Loucy (cell line): ENCODE data around the gene AGRN.
"Not testable (repeated sequence)": the region's sequence is repeated elsewhere in the genome, so short reads cannot be mapped to it uniquely, and the experiment has no call there.

ENCODE experiments used
- H2AFZ ChIP-seq: fragments of 200-600 bp; sonication (generic); 2 replicates; pipeline ENCODE4 v1.6.0; 2016; ENCODE audit warnings: antibody characterized with exemption, mild to moderate bottlenecking, low read length, moderate library complexity
- H3F3A ChIP-seq: fragments of 200-600 bp; 2 replicates; pipeline ENCODE4 v1.6.0; 2016; ENCODE audit warnings: antibody characterized with exemption, low read depth, mild to moderate bottlenecking
- H3K27me3 ChIP-seq: fragments of 200-600 bp; sonication (generic); 2 replicates; pipeline ENCODE4 v1.6.1; 2014; ENCODE audit warnings: low read length, mild to moderate bottlenecking; ENCODE audit not compliant: insufficient read depth, poor library complexity, severe bottlenecking
- H3K36me3 ChIP-seq: fragments of 200-600 bp; sonication (generic); 2 replicates; pipeline ENCODE4 v1.6.1; 2016; ENCODE audit warnings: low read length; ENCODE audit not compliant: insufficient read depth
- H3K4me1 ChIP-seq: fragments of 200-600 bp; sonication (generic); 2 replicates; pipeline ENCODE4 v1.5.1; 2014; ENCODE audit warnings: low read length, mild to moderate bottlenecking; ENCODE audit not compliant: insufficient read depth, poor library complexity, severe bottlenecking
- H3K4me2 ChIP-seq: fragments of 200-600 bp; sonication (generic); 2 replicates; pipeline ENCODE4 v1.6.0; 2014; ENCODE audit warnings: antibody characterized with exemption, low read length, low read depth, mild to moderate bottlenecking; ENCODE audit not compliant: poor library complexity, severe bottlenecking
- H3K4me3 ChIP-seq: fragments of 200-600 bp; sonication (generic); 2 replicates; pipeline ENCODE4 v1.5.1; 2014; ENCODE audit warnings: low read length, mild to moderate bottlenecking, mixed read lengths; ENCODE audit not compliant: poor library complexity, severe bottlenecking
- H3K79me2 ChIP-seq: fragments of 200-600 bp; sonication (generic); 2 replicates; pipeline ENCODE4 v1.6.1; 2014; ENCODE audit warnings: low read length; ENCODE audit not compliant: insufficient read depth
- H3K9ac ChIP-seq: fragments of 200-600 bp; sonication (generic); 2 replicates; pipeline ENCODE4 v1.6.0; 2014; ENCODE audit warnings: mild to moderate bottlenecking, low read depth, low read length, moderate library complexity; ENCODE audit not compliant: poor library complexity, severe bottlenecking
- H3K9me2 ChIP-seq: fragments of 200-600 bp; sonication (generic); replicated peaks from 2 replicates; pipeline ENCODE4 v1.6.1; 2016; ENCODE audit warnings: low read depth, low read length, mixed read lengths
- H3K9me3 ChIP-seq: fragments of 200-600 bp; sonication (generic); 2 replicates; pipeline ENCODE4 v1.6.1; 2014; ENCODE audit warnings: mild to moderate bottlenecking, antibody characterized with exemption, low read length, low read depth; ENCODE audit not compliant: insufficient read depth
- H4K20me1 ChIP-seq: fragments of 200-600 bp; sonication (generic); 2 replicates; pipeline ENCODE4 v1.6.0; 2014; ENCODE audit warnings: antibody characterized with exemption, low read length, mild to moderate bottlenecking; ENCODE audit not compliant: insufficient read depth, poor library complexity, severe bottlenecking
- EZH2phosphoT487 ChIP-seq: fragments of 200-600 bp; IDR thresholded peaks from 2 replicates; pipeline ENCODE4 v1.6.1; 2018; ENCODE audit warnings: antibody characterized with exemption, mild to moderate bottlenecking, moderate library complexity, borderline replicate concordance
- TF ChIP-seq, protein P1 (sequence below): fragments of 200-600 bp; sonication (generic); conservative IDR thresholded peaks from 2 replicates; pipeline ENCODE4 v1.5.1; 2014; ENCODE audit warnings: mild to moderate bottlenecking, antibody characterized with exemption, low read length

Gene AGRN

DNA sequence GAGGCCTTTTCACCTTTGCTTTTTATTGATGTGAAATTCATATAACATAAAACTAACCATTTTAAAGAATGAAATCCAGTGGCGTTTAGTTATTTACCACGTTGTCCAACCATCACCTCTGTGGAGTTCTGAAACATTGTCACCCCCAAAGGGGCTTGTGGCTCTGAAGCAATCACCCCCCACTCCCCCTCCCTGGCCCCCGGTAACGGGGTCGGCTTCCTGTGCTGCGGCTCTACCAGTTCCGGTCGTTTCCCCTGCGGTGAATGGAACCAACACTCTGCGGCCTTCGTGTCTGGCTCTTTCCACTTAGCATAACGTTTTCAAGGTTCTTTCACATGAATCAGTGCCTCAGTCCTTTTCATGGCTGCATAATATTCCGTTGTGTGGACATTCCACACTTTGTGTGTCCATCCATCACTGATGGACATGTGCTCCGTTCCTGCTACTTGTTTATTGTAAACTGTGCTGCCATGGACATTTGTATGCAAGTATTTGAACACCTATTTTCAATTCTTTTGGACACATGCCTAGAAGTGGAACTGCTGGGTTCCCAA lies 8.4 kb upstream of the AGRN start:
- H3K79me2 ChIP-seq: peaks cover 5% of the 10 kb centered on the region
- H4K20me1 ChIP-seq: no peaks in the 10 kb centered on the region
- peaks cover 30% of the 10 kb centered on the region for H3K4me1 ChIP-seq
- H3K27me3 ChIP-seq: no peaks in the 10 kb centered on the region
- no peak overlapping the region for H3K4me2 ChIP-seq
- no peak overlapping the region for H3K9ac ChIP-seq
- H3K4me3 ChIP-seq: no peak overlapping the region
- no peak for TF ChIP-seq EZH2phosphoT487
- no peaks in the 10 kb centered on the region for H3K9me2 ChIP-seq
- H2AFZ ChIP-seq: no peak overlapping the region
- H3K36me3 ChIP-seq: no peaks in the 10 kb centered on the region
- no peaks in the 10 kb centered on the region for H3F3A ChIP-seq
- no peaks in the 10 kb centered on the region for H3K9me3 ChIP-seq

DNA sequence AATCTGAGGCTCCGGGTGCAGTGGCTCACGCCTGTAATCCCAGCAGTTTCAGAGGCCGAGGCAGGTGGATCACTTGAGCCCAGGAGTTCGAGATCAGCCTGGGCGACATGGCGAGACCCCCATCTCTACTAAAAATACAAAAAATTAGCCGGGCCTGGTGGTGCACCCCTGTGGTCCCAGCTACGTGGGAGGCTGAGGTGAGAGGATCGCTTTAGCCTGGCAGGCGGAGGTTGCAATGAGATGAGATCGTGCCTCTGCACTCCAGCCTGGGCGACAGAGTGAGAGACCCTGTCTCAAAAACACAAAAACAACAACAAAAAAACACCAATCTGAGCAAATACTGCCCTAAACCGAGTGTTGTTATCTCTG lies 7.2 kb upstream of the AGRN start:
- Histone ChIP-seq H3K4me2 (peak overlapping the region; percentile 92), H2AFZ (peak overlapping the region; percentile 72), H3K4me3 (peak overlapping the region; percentile 77), H3K4me1 (peaks cover 27% of the 10 kb centered on the region), H3K9ac (peak overlapping the region; percentile 80)
- not testable (repeated sequence) for H3K27me3 ChIP-seq, H3K9me2 ChIP-seq, H3K9me3 ChIP-seq, H3F3A ChIP-seq, H4K20me1 ChIP-seq, H3K79me2 ChIP-seq, H3K36me3 ChIP-seq

DNA sequence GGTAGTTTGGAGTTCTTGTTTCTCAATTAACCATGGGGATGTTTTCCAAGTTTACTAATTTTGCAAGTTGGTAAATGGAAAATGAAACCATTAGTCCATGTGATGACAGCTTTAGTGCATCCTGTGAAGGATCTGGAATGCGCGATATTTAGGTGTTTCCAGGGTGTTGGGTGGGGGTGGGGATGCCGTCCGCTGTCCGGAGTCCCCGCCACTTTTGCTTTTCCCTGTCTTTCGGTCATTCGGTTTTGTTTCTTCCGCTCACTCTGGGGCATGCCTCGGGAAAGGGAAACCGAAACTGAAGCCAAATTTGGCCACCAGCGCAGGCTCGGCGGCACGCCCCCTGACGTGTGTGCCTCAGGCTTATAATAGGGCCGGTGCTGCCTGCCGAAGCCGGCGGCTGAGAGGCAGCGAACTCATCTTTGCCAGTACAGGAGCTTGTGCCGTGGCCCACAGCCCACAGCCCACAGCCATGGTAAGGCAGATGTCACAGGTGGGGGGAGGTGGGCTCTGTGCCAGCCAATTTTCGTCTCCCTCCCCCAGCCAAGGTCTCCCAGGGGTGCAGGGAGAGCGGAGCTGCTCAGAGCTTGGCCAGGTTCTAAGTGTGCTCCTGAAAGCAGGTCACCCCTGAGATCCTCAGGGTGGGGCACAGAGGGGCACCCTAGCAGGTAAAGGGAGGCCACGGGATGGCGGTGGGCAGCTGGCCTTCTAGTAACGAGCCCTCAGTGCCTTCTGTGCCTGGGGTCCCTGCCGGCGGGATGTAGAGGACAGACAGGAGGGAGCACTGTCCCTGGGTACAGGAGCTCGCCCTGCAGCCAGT lies 6.6 kb upstream of the AGRN start, which contains the start of gene ISG15:
Gene ISG15 (plus strand): TSS at position 393 of the 817 bp plus-strand sequence. CDS start 77 bp downstream, at position 470.
- Histone ChIP-seq H3K4me2 (peak within 1 kb of the TSS; percentile 92), H3K36me3 (no peaks in the 10 kb centered on the region), H3K79me2 (peaks cover 5% of the 10 kb centered on the region), H3F3A (no peaks in the 10 kb centered on the region), H3K9me3 (no peaks in the 10 kb centered on the region), H3K27me3 (no peaks in the 10 kb centered on the region), H2AFZ (peak within 1 kb of the TSS; percentile 72), H3K4me1 (peaks cover 27% of the 10 kb centered on the region), H3K9ac (peak within 1 kb of the TSS; percentile 80), H3K4me3 (peak within 1 kb of the TSS; percentile 77), H3K9me2 (no peaks in the 10 kb centered on the region), H4K20me1 (no peaks in the 10 kb centered on the region)
- no peak for TF ChIP-seq EZH2phosphoT487
- TF ChIP-seq, protein P1, sequence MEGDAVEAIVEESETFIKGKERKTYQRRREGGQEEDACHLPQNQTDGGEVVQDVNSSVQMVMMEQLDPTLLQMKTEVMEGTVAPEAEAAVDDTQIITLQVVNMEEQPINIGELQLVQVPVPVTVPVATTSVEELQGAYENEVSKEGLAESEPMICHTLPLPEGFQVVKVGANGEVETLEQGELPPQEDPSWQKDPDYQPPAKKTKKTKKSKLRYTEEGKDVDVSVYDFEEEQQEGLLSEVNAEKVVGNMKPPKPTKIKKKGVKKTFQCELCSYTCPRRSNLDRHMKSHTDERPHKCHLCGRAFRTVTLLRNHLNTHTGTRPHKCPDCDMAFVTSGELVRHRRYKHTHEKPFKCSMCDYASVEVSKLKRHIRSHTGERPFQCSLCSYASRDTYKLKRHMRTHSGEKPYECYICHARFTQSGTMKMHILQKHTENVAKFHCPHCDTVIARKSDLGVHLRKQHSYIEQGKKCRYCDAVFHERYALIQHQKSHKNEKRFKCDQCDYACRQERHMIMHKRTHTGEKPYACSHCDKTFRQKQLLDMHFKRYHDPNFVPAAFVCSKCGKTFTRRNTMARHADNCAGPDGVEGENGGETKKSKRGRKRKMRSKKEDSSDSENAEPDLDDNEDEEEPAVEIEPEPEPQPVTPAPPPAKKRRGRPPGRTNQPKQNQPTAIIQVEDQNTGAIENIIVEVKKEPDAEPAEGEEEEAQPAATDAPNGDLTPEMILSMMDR: no peak

DNA sequence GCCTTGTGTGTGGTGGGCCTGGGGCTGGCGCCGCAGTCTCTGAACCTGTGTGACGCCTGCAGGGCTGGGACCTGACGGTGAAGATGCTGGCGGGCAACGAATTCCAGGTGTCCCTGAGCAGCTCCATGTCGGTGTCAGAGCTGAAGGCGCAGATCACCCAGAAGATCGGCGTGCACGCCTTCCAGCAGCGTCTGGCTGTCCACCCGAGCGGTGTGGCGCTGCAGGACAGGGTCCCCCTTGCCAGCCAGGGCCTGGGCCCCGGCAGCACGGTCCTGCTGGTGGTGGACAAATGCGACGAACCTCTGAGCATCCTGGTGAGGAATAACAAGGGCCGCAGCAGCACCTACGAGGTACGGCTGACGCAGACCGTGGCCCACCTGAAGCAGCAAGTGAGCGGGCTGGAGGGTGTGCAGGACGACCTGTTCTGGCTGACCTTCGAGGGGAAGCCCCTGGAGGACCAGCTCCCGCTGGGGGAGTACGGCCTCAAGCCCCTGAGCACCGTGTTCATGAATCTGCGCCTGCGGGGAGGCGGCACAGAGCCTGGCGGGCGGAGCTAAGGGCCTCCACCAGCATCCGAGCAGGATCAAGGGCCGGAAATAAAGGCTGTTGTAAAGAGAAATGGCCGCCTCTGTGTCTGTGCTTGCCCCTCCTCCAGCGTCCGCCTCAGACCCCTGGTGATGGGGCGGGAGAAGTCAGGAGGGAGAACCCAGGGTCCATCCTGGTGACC lies 5.8 kb upstream of the AGRN start:
- Histone ChIP-seq H2AFZ (peak overlapping the region; percentile 27; the same call in 1 of the 2 replicates), H4K20me1 (no peaks in the 10 kb centered on the region), H3K9me2 (no peaks in the 10 kb centered on the region), H3K4me2 (peak overlapping the region; percentile 92), H3F3A (no peaks in the 10 kb centered on the region), H3K4me1 (peaks cover 27% of the 10 kb centered on the region), H3K9ac (peak overlapping the region; percentile 80), H3K36me3 (no peaks in the 10 kb centered on the region), H3K27me3 (no peaks in the 10 kb centered on the region), H3K4me3 (peak overlapping the region; percentile 77), H3K79me2 (peaks cover 5% of the 10 kb centered on the region), H3K9me3 (no peaks in the 10 kb centered on the region)
- TF ChIP-seq EZH2phosphoT487: no peak
- TF ChIP-seq, protein P1: no peak
